Activated CD8-positive, alpha-beta T cell treated with anti-CD3 and anti-CD28 coated beads, Interleukin-2, amount 10 ng/mL, durations not matched to agents 7 days and 5 days (primary cell): ENCODE data around the gene AKT3. TPM values are rescaled to one million over a fixed set of nuclear protein-coding genes. Genes with fewer than 3 reads are reported as not detected.
A peak's percentile ranks its signal among the peaks of the same experiment; 100 is the strongest.

ENCODE experiments used
- ATAC-seq: fragments of 150-1000 bp; cut with Tn5 transposase; one replicate; pipeline ENCODE4 v1.10.0; 2021; ENCODE audit warnings: moderate library complexity
- CTCF ChIA-PET: fragments of 350-600 bp; sonication (Branson Sonifier 250); formaldehyde crosslinking; loops from one replicate; lab custom pipeline; 2021; ENCODE audit warnings: antibody characterized with exemption; lab: Charles Lee
- POLR2A ChIA-PET: fragments of 350-600 bp; sonication (Branson Sonifier 250); formaldehyde crosslinking; loops from one replicate; lab custom pipeline; 2021; ENCODE audit warnings: antibody characterized with exemption; lab: Charles Lee
- DNase-seq: peaks from one replicate; pipeline ENCODE4 v3.0.0-alpha.2; 2020
- H3K27ac Mint-ChIP-seq: one replicate; pipeline ENCODE4 v1.8.0; 2021; ENCODE audit warnings: mild to moderate bottlenecking, mixed read lengths
- H3K27me3 Mint-ChIP-seq: one replicate; pipeline ENCODE4 v1.8.0; 2021; ENCODE audit warnings: low read depth, mixed read lengths
- H3K36me3 Mint-ChIP-seq: one replicate; pipeline ENCODE4 v1.8.0; 2021; ENCODE audit warnings: low read depth, mixed read lengths
- H3K4me1 Mint-ChIP-seq: one replicate; pipeline ENCODE4 v1.8.0; 2021; ENCODE audit warnings: low read depth, mixed read lengths
- H3K4me3 Mint-ChIP-seq: one replicate; pipeline ENCODE4 v1.8.0; 2021; ENCODE audit warnings: mild to moderate bottlenecking, mixed read lengths
- H3K9me3 Mint-ChIP-seq: one replicate; pipeline ENCODE4 v1.8.0; 2022; ENCODE audit warnings: mixed read lengths; ENCODE audit not compliant: insufficient read depth
- total RNA-seq, 2 experiments: library from RNA; stranded (reverse); gene quantifications; one replicate each; pipeline ENCODE4 v1.2.3, GENCODE V29; 2021

The AKT3 gene
- total RNA-seq, 2 experiments from 2014 or later, result 23.9 to 25.2 TPM

GRCh38 chr1:243475966-243476365 lies 374.1 kb downstream of the AKT3 start:
- CTCF ChIA-PET, result interaction anchor here (0.5 to 1.0 kb wide), 2 partner anchors 272 to 797 kb away, joined by 3 read pairs; no protein-coding TSS in a partner anchor
- H3K27ac Mint-ChIP-seq, result no peak overlapping the region
- DNase-seq (no peak), ATAC-seq (no peak)
- no peaks in the 10 kb centered on the region for H3K9me3 Mint-ChIP-seq
- H3K4me1 Mint-ChIP-seq, result peaks cover 7% of the 10 kb centered on the region
- H3K27me3 Mint-ChIP-seq, result no peaks in the 10 kb centered on the region
- POLR2A ChIA-PET, result no interaction called here
- H3K36me3 Mint-ChIP-seq, result peaks cover 2% of the 10 kb centered on the region
- H3K4me3 Mint-ChIP-seq, result no peak overlapping the region

GRCh38 chr1:243474906-243475305 lies 375.1 kb downstream of the AKT3 start:
- Mint-ChIP-seq H3K36me3 (peaks cover 2% of the 10 kb centered on the region), H3K4me3 (no peak overlapping the region), H3K27ac (no peak overlapping the region), H3K4me1 (peaks cover 5% of the 10 kb centered on the region), H3K27me3 (no peaks in the 10 kb centered on the region), H3K9me3 (no peaks in the 10 kb centered on the region)
- no peak for ATAC-seq
- ChIA-PET CTCF (no interaction called here), POLR2A (no interaction called here)
- no peak for DNase-seq

GRCh38 chr1:243474136-243474881 lies 375.7 kb downstream of the AKT3 start:
- ChIA-PET POLR2A (no interaction called here), CTCF (no interaction called here)
- Mint-ChIP-seq H3K4me1 (peaks cover 5% of the 10 kb centered on the region), H3K27me3 (no peaks in the 10 kb centered on the region), H3K9me3 (no peaks in the 10 kb centered on the region), H3K4me3 (no peak overlapping the region), H3K27ac (no peak overlapping the region), H3K36me3 (peaks cover 2% of the 10 kb centered on the region)
- DNase-seq (no peak), ATAC-seq (no peak)

GRCh38 chr1:243473227-243474135 lies 376.6 kb downstream of the AKT3 start:
- Mint-ChIP-seq H3K4me1 (peaks cover 5% of the 10 kb centered on the region), H3K4me3 (peak overlapping the region; percentile 81), H3K27me3 (no peaks in the 10 kb centered on the region), H3K9me3 (no peaks in the 10 kb centered on the region), H3K36me3 (peaks cover 2% of the 10 kb centered on the region), H3K27ac (peak overlapping the region; percentile 82)
- ChIA-PET POLR2A (interaction anchor here (0.6 kb wide), 1 partner anchor 588 kb away, joined by 3 read pairs; no protein-coding TSS in a partner anchor), CTCF (no interaction called here)
- ATAC-seq (no peak), DNase-seq (no peak)

GRCh38 chr1:243471754-243472745 lies 378.0 kb downstream of the AKT3 start:
- POLR2A ChIA-PET, result no interaction called here

GRCh38 chr1:243471026-243471685 lies 378.9 kb downstream of the AKT3 start:
- CTCF ChIA-PET, result no interaction called here
- ATAC-seq, result no peak
- H3K27ac Mint-ChIP-seq, result no peak overlapping the region

More at GRCh38 chr1:243471754-243472745, 378.0 kb downstream of the AKT3 start:
- H3K9me3 Mint-ChIP-seq, result no peaks in the 10 kb centered on the region
- ATAC-seq (no peak), DNase-seq (no peak)
- peaks cover 2% of the 10 kb centered on the region for H3K36me3 Mint-ChIP-seq
- H3K27me3 Mint-ChIP-seq, result no peaks in the 10 kb centered on the region
- peaks cover 5% of the 10 kb centered on the region for H3K4me1 Mint-ChIP-seq
- H3K4me3 Mint-ChIP-seq, result no peak overlapping the region
- CTCF ChIA-PET, result interaction anchor here (0.6 to 0.9 kb wide), 2 partner anchors 51 to 278 kb away, joined by 3 read pairs; no protein-coding TSS in a partner anchor
- H3K27ac Mint-ChIP-seq, result no peak overlapping the region

GRCh38 chr1:243470502-243470901 lies 379.5 kb downstream of the AKT3 start:
- H3K36me3 Mint-ChIP-seq, result peaks cover 2% of the 10 kb centered on the region
- H3K27me3 Mint-ChIP-seq, result no peaks in the 10 kb centered on the region
- ATAC-seq (no peak), DNase-seq (no peak)
- H3K27ac Mint-ChIP-seq, result no peak overlapping the region
- H3K9me3 Mint-ChIP-seq, result no peaks in the 10 kb centered on the region
- POLR2A ChIA-PET, result no interaction called here
- CTCF ChIA-PET, result no interaction called here
- H3K4me3 Mint-ChIP-seq, result no peak overlapping the region
- H3K4me1 Mint-ChIP-seq, result peaks cover 5% of the 10 kb centered on the region

More at GRCh38 chr1:243471026-243471685, 378.9 kb downstream of the AKT3 start:
- Mint-ChIP-seq H3K36me3 (peaks cover 2% of the 10 kb centered on the region), H3K27me3 (no peaks in the 10 kb centered on the region), H3K4me3 (no peak overlapping the region), H3K4me1 (peaks cover 5% of the 10 kb centered on the region), H3K9me3 (no peaks in the 10 kb centered on the region)
- no peak for DNase-seq
- POLR2A ChIA-PET, result no interaction called here

- H3K36me3 Mint-ChIP-seq, result peaks cover 2% of the 10 kb centered on the region
- no peaks in the 10 kb centered on the region for H3K27me3 Mint-ChIP-seq
- H3K9me3 Mint-ChIP-seq, result no peaks in the 10 kb centered on the region
- no peak for DNase-seq
- no peak overlapping the region for H3K27ac Mint-ChIP-seq
- ChIA-PET CTCF (interaction anchor here (1.1 kb wide), 1 partner anchor 126 kb away, joined by 4 read pairs; no protein-coding TSS in a partner anchor), POLR2A (no interaction called here)
- H3K4me1 Mint-ChIP-seq, result peaks cover 5% of the 10 kb centered on the region
- H3K4me3 Mint-ChIP-seq, result no peak overlapping the region
- ATAC-seq, result no peak
These were observed 380.5 kb downstream of the AKT3 start for GRCh38 chr1:243469497-243469896.

GRCh38 chr1:243465738-243466137 lies 384.3 kb downstream of the AKT3 start:
- ChIA-PET CTCF (no interaction called here), POLR2A (no interaction called here)
- DNase-seq, result no peak
- H3K27me3 Mint-ChIP-seq, result no peaks in the 10 kb centered on the region
- H3K27ac Mint-ChIP-seq, result no peak overlapping the region
- no peak overlapping the region for H3K4me3 Mint-ChIP-seq
- no peak for ATAC-seq
- H3K4me1 Mint-ChIP-seq, result no peaks in the 10 kb centered on the region
- H3K36me3 Mint-ChIP-seq, result no peaks in the 10 kb centered on the region
- no peaks in the 10 kb centered on the region for H3K9me3 Mint-ChIP-seq

- Mint-ChIP-seq H3K9me3 (no peaks in the 10 kb centered on the region), H3K4me3 (no peak overlapping the region), H3K4me1 (no peaks in the 10 kb centered on the region), H3K27ac (no peak overlapping the region), H3K36me3 (no peaks in the 10 kb centered on the region), H3K27me3 (no peaks in the 10 kb centered on the region)
- no peak for ATAC-seq
- DNase-seq, result no peak
- CTCF ChIA-PET, result no interaction called here
- POLR2A ChIA-PET, result no interaction called here
These were observed 385.0 kb downstream of the AKT3 start for GRCh38 chr1:243465081-243465480.
